Epithelial cell of proximal tubule (primary cell): ENCODE results near the gene ACACB. TPM values are rescaled to one million over a fixed set of nuclear protein-coding genes. Genes with fewer than 3 reads are reported as not detected.

Experiments used
- DNase-seq: peaks from one replicate; pipeline ENCODE4 v3.0.0-alpha.2; 2011; ENCODE audit warnings: low read depth
- H3K4me3 ChIP-seq: 2 replicates; pipeline ENCODE4 v1.5.1; 2011; ENCODE audit warnings: low read depth, mild to moderate bottlenecking, low read length
- CTCF ChIP-seq: conservative IDR thresholded peaks from 2 replicates; pipeline ENCODE4 v1.5.1; 2012; ENCODE audit warnings: low read depth, mild to moderate bottlenecking, low read length
- total RNA-seq: library from RNA; depleted of rRNA; stranded (reverse); fragments of >200 nt; gene quantifications from 2 replicates; pipeline ENCODE4 v1.2.3, GENCODE V29; 2015

The ACACB gene
- total RNA-seq, 1 donor from 2014 or later: 26.5 TPM

- no peak for TF ChIP-seq CTCF
- no peak overlapping the region for H3K4me3 ChIP-seq
- DNase-seq: no peak
Observed at GRCh38 chr12:109258201-109258600, 141.8 kb downstream of the ACACB start.

GRCh38 chr12:109258607-109259544 lies 142.5 kb downstream of the ACACB start:
- no peak overlapping the region for H3K4me3 ChIP-seq
- no peak for TF ChIP-seq CTCF

GRCh38 chr12:109259545-109259895 lies 143.1 kb downstream of the ACACB start:
- TF ChIP-seq CTCF: no peak
- DNase-seq: no peak
- H3K4me3 ChIP-seq: no peak overlapping the region

More at GRCh38 chr12:109258607-109259544, 142.5 kb downstream of the ACACB start:
- no peak for DNase-seq

GRCh38 chr12:109261087-109261486 lies 144.7 kb downstream of the ACACB start:
- no peak overlapping the region for H3K4me3 ChIP-seq

GRCh38 chr12:109261939-109262338 lies 145.6 kb downstream of the ACACB start:
- TF ChIP-seq CTCF: no peak

More at GRCh38 chr12:109261087-109261486, 144.7 kb downstream of the ACACB start:
- TF ChIP-seq CTCF: no peak
- DNase-seq: no peak

GRCh38 chr12:109263439-109263838 lies 147.1 kb downstream of the ACACB start:
- DNase-seq: no peak
- no peak for TF ChIP-seq CTCF
- no peak overlapping the region for H3K4me3 ChIP-seq

More at GRCh38 chr12:109261939-109262338, 145.6 kb downstream of the ACACB start:
- no peak overlapping the region for H3K4me3 ChIP-seq
- DNase-seq: no peak
